Fibroblast of mammary gland (primary cell): ENCODE measurements around the gene TMEM131.

Source experiments
- DNase-seq: peaks from one replicate; pipeline ENCODE4 v3.0.0-alpha.2; 2010; ENCODE audit warnings: low read depth
- H3K4me3 ChIP-seq: 2 replicates; pipeline ENCODE4 v1.5.1; 2011; ENCODE audit warnings: low read depth, mild to moderate bottlenecking, low read length, moderate library complexity; ENCODE audit not compliant: control insufficient read depth
- TF ChIP-seq, protein P1 (sequence below): conservative IDR thresholded peaks from 2 replicates; pipeline ENCODE4 v1.5.1; 2011; ENCODE audit warnings: low read depth, low read length, inconsistent platforms; ENCODE audit not compliant: control insufficient read depth, insufficient read depth

TMEM131 gene

DNA sequence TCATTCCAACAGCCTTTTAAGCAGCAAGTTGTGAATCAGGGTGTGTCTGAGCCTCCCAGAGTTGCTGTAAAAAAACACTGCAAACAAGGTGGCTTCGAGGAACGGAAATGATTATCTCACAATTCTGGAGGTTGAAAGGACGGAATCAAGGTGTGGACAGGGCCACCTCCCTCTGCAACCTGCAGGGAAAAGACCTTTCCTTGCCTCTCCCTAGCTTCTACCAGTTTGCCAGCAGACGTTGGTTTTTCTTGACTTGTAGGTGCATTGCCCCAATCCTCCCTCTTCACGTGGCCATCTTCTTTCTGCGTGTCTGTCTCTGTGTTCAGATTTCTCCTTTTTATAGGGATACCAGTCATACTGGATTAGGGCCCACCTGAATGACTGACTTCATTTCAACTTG is 24.8 kb upstream of the TMEM131 start:
- DNase-seq = no peak
- TF ChIP-seq, protein P1, sequence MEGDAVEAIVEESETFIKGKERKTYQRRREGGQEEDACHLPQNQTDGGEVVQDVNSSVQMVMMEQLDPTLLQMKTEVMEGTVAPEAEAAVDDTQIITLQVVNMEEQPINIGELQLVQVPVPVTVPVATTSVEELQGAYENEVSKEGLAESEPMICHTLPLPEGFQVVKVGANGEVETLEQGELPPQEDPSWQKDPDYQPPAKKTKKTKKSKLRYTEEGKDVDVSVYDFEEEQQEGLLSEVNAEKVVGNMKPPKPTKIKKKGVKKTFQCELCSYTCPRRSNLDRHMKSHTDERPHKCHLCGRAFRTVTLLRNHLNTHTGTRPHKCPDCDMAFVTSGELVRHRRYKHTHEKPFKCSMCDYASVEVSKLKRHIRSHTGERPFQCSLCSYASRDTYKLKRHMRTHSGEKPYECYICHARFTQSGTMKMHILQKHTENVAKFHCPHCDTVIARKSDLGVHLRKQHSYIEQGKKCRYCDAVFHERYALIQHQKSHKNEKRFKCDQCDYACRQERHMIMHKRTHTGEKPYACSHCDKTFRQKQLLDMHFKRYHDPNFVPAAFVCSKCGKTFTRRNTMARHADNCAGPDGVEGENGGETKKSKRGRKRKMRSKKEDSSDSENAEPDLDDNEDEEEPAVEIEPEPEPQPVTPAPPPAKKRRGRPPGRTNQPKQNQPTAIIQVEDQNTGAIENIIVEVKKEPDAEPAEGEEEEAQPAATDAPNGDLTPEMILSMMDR = no peak

DNA sequence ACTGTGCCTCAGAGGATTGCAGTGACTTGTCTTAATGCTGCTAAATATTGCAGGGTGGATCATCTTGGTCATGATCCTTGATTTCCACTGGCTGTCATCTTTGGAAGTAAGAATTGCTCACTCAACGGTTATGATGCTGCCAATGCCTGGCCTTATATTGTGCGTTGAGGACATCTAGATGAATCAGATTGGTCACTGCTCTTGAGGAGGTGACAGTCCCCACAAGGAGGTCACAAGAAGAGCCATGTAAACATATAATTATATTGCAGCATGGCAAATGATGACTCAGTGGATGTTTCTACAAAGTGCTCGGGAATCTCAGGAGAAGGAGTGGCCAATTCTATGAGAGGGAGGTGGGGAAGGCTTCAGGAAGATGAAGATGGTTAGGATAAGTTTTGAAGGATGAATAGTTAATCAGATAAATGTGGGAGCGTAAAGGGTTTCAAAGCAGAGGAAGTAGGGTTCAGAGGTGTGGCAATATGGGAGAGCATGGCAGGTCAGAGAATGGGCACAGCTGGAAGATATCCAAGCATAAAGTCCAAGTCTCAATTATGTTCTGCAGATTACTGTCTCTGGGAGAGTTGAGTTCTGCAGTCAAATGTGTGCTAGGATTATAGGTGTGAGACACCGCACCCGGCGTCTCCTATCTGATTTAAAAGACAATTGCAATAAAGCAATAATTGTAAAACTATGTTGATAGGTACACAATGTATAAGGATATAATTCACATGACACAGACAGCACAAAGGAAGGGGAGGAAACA is 21.3 kb upstream of the TMEM131 start:
- DNase-seq = no peak
- no peak overlapping the region for H3K4me3 ChIP-seq
- TF ChIP-seq, protein P1 = no peak

More for the DNA sequence above, 24.8 kb upstream of the TMEM131 start:
- H3K4me3 ChIP-seq = no peak overlapping the region

DNA sequence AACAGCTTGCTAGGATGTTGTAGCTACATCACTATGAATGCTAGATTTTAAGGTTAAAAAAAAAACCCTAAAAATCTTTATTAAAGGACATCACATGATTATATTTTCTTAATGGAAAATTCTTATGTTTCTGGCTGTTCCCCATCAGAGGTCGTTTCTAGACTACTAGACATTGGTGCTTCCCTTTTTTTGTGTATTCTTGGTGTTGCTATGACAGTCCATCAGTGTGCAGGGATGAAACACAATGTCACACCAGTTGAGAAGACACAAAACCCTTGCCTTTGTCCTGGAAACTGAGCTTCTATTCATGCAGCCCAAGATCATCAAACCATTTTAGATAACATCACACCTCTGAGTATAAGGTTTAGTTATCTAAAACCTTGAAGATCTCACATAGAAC is 19.9 kb upstream of the TMEM131 start:
- TF ChIP-seq, protein P1 = no peak
- no peak for DNase-seq

DNA sequence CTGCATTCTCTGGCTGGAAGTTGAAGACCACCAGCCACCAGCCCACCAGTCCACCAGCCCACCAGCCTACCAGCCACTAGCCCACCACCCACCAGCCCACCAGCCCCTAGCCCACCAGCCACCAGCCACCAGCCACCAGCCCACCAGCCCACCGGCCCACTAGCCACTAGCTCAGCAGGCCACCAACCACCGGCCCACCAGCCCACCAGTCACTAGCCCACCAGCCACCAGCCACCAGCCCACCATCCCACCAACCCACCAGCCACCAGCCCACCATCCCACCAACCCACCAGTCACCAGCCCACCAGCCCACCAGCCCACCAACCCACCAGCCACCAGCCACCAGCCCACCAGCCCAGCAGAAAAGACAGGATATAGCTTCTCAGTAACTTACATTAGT is 18.6 kb upstream of the TMEM131 start:
- no peak for DNase-seq
- TF ChIP-seq, protein P1 = no peak
- H3K4me3 ChIP-seq = no peak overlapping the region

More for the DNA sequence above, 19.9 kb upstream of the TMEM131 start:
- H3K4me3 ChIP-seq = no peak overlapping the region

DNA sequence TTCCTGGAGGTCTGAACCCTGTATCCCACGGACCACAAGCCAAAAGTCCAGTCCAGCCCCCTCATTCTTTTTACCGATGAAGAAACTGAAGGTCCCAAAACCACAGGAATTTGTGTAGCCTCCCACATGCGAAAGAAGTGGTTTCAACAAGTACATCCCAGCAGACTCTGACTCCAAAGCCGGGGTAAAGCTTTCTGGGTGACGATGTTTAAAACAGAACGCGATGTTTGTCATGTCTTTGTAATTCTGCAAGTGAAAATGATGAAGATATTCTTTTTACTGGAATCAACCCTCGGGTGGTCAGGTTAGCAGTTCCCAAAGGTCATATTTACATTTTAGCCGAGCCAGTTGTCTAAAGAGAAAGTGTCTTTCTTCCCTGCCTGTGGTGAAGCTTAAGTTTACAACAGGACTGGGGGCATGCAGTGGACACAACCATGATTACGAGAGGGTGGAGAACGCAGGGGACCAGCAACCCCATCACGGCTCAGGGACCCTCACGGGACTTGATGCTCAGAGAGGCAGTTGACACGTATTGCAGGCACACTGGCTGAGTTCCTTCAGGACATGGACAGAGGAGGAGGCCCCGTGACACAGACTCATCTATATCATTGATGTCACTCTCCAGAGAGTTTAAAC is 17.8 kb upstream of the TMEM131 start:
- H3K4me3 ChIP-seq = peak overlapping the region; percentile 20
- TF ChIP-seq, protein P1 = no peak
- peak; percentile 85 for DNase-seq

DNA sequence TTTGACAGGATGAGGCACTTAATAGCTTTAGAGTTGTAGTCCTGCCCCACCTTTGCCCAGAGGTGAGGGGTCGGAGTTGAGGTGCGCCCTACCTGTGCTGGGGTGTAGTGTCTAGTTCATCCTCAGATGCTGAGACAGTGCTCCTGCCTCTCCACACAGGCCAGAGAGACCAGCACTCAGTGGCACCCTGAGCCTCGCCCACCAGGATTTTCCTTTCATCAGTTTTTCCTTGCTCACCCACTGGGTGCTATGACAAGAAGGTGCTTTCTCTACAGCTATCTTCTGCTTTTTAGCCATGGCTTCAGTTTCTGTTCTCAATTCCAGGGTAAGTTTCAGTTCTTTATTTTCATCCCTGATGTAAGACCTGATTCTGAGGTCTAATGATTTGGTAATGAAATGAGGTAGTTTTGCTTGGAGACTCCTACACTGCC is 16.8 kb upstream of the TMEM131 start:
- TF ChIP-seq, protein P1 = no peak
- no peak for DNase-seq
- no peak overlapping the region for H3K4me3 ChIP-seq
